ENCODE data around the gene RRP9.

Gene RRP9

GRCh38 chr3:51948016-51948580 lies 6.4 kb upstream of the RRP9 start:
- H3K27ac Mint-ChIP-seq, result no peak overlapping the region
- no peak for DNase-seq
- no peaks in the 10 kb centered on the region for H3K9me3 Mint-ChIP-seq
- no peaks in the 10 kb centered on the region for H3K36me3 Mint-ChIP-seq (ENCODE audit: low read depth)
- TF ChIP-seq, protein P1, sequence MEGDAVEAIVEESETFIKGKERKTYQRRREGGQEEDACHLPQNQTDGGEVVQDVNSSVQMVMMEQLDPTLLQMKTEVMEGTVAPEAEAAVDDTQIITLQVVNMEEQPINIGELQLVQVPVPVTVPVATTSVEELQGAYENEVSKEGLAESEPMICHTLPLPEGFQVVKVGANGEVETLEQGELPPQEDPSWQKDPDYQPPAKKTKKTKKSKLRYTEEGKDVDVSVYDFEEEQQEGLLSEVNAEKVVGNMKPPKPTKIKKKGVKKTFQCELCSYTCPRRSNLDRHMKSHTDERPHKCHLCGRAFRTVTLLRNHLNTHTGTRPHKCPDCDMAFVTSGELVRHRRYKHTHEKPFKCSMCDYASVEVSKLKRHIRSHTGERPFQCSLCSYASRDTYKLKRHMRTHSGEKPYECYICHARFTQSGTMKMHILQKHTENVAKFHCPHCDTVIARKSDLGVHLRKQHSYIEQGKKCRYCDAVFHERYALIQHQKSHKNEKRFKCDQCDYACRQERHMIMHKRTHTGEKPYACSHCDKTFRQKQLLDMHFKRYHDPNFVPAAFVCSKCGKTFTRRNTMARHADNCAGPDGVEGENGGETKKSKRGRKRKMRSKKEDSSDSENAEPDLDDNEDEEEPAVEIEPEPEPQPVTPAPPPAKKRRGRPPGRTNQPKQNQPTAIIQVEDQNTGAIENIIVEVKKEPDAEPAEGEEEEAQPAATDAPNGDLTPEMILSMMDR (IDR thresholded peaks at IDR 0.05), result no peak
- H3K4me3 Mint-ChIP-seq, result no peak overlapping the region
- H3K27me3 Mint-ChIP-seq (ENCODE audit: low read depth, poor library complexity), result peaks cover 3% of the 10 kb centered on the region
- peaks cover 31% of the 10 kb centered on the region for H3K4me1 Mint-ChIP-seq

DNA sequence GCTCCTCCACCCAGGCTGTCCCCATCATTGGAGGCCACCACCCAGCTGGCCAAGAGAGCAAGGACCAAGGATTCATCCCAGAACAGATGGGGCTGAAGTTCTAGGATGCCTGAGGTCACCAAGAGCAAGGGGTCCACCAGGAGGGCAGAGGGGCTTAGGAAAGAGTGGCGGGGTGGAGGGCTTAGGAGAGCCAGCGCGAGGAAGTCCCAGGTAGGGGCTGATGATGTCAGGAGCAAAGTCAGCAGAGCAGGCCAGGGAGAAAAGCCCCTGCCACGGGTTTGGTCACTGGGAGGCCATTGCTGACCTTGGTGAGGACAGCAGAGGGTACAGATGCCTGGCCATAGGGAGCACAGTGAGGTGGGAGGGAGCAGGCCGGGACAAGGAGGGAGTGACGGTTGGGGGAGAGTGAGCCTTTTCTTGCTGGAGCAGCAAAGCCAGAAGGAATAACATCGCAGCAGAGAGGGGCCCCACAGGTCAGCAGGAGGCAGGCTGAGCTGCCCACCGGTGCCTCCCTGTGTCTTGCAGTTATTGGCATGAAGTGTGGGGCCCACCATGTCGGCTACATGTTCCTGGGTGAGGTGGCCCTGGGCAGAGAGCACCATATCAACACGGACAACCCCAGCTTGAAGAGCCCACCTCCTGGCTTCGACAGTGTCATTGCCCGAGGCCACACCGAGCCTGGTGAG lies 5.7 kb upstream of the RRP9 start:
- no peak overlapping the region for H3K4me3 Mint-ChIP-seq
- H3K27ac Mint-ChIP-seq, result peak overlapping the region; percentile 31
- H3K27me3 Mint-ChIP-seq (ENCODE audit: low read depth, poor library complexity), result peaks cover 3% of the 10 kb centered on the region
- peaks cover 35% of the 10 kb centered on the region for H3K4me1 Mint-ChIP-seq
- TF ChIP-seq, protein P1 (IDR thresholded peaks at IDR 0.05), result no peak
- H3K36me3 Mint-ChIP-seq (ENCODE audit: low read depth), result no peaks in the 10 kb centered on the region
- no peak for DNase-seq
- H3K9me3 Mint-ChIP-seq, result no peaks in the 10 kb centered on the region

DNA sequence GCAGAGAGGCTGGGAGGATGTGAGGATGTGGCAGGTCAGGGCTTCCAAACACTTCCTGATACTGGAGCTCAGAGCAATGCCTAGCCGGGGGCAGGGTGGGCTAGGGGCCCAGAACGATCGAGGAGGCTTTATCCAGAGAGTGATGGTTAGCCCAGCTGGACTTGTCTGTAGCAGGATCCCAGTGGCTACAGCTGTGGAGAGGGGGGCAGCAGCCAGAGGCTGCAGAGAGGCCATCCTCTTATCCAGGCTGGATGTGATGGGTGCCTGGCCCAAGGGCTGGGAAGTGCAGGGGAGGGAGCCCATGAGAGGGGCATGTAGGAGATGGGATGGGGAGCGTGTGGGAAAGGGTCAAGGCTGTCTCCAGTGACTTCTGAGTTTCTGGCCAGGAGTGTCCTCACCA lies 5.1 kb upstream of the RRP9 start:
- no peak for DNase-seq
- H3K27ac Mint-ChIP-seq, result peak overlapping the region; percentile 31
- H3K4me1 Mint-ChIP-seq, result peaks cover 33% of the 10 kb centered on the region
- no peaks in the 10 kb centered on the region for H3K36me3 Mint-ChIP-seq (ENCODE audit: low read depth)
- H3K4me3 Mint-ChIP-seq, result no peak overlapping the region
- H3K9me3 Mint-ChIP-seq, result no peaks in the 10 kb centered on the region
- TF ChIP-seq, protein P1 (IDR thresholded peaks at IDR 0.05), result no peak
- peaks cover 3% of the 10 kb centered on the region for H3K27me3 Mint-ChIP-seq (ENCODE audit: low read depth, poor library complexity)

- peaks cover 3% of the 10 kb centered on the region for H3K27me3 Mint-ChIP-seq (ENCODE audit: low read depth, poor library complexity)
- no peak for DNase-seq
- H3K4me3 Mint-ChIP-seq, result no peak overlapping the region
- H3K36me3 Mint-ChIP-seq (ENCODE audit: low read depth), result no peaks in the 10 kb centered on the region
- H3K9me3 Mint-ChIP-seq, result no peaks in the 10 kb centered on the region
- TF ChIP-seq, protein P1 (IDR thresholded peaks at IDR 0.05), result no peak
- H3K4me1 Mint-ChIP-seq, result peaks cover 37% of the 10 kb centered on the region
- H3K27ac Mint-ChIP-seq, result no peak overlapping the region
Measured at GRCh38 chr3:51945926-51946705, 4.4 kb upstream of the RRP9 start.

DNA sequence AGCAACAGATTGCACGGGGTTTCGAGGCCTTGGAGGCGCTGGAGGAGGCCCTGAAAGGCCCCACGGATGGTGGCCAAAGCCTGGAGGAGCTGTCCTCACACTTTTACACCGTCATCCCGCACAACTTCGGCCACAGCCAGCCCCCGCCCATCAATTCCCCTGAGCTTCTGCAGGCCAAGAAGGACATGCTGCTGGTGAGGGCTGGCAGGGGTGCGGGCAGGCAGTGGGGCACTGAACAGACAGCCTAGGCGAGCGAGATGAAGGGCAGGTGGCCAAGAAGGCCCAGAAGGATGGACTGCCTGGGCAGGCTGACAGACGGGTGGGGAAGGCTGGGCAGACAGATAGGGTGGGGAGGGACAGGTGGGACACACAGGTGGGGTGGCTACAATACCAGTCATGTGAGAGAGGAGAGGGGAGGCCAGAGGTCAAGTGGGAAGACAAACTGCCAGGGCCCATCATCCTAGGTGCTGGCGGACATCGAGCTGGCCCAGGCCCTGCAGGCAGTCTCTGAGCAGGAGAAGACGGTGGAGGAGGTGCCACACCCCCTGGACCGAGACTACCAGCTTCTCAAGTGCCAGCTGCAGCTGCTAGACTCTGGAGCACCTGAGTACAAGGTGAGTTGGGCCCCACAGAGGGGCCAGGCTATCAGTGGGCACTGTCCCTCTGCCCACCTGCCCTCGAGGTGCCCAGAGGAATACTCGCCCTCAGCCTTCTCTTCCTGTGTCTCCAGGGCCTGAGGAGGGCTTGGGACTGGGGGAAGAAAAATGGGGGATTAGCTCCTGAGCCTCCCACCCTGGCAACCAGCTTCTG lies 3.5 kb upstream of the RRP9 start:
- Mint-ChIP-seq H3K27me3 (ENCODE audit: low read depth, poor library complexity) (peaks cover 3% of the 10 kb centered on the region), H3K36me3 (ENCODE audit: low read depth) (no peaks in the 10 kb centered on the region), H3K4me1 (peaks cover 45% of the 10 kb centered on the region), H3K9me3 (no peaks in the 10 kb centered on the region), H3K27ac (no peak overlapping the region), H3K4me3 (no peak overlapping the region)
- TF ChIP-seq, protein P1 (IDR thresholded peaks at IDR 0.05), result no peak
- no peak for DNase-seq
